ENCODE data around the gene AANAT. TPM values are rescaled to one million over a fixed set of nuclear protein-coding genes. Genes with fewer than 3 reads are reported as not detected.
A peak's percentile ranks its signal among the peaks of the same experiment; 100 is the strongest.

AANAT gene
- total RNA-seq, 1 donor from 2014 or later = not detected

- DNase-seq (ENCODE audit: low read depth) = no peak
These were observed 18.2 kb downstream of the AANAT start for GRCh38 chr17:76485569-76485968.

- no peak for DNase-seq (ENCODE audit: low read depth)
These were observed 20.2 kb downstream of the AANAT start for GRCh38 chr17:76487451-76488192.

GRCh38 chr17:76490112-76490710 lies 22.8 kb downstream of the AANAT start:
- DNase-seq (ENCODE audit: low read depth) = no peak

- DNase-seq (ENCODE audit: low read depth) = no peak
These were observed 24.1 kb downstream of the AANAT start for GRCh38 chr17:76491271-76492122.

GRCh38 chr17:76492123-76492988 lies 25.0 kb downstream of the AANAT start:
- DNase-seq (ENCODE audit: low read depth) = peak; percentile 79

- DNase-seq (ENCODE audit: low read depth) = peak; percentile 88
These were observed 25.6 kb downstream of the AANAT start for GRCh38 chr17:76492989-76493501.

- peak; percentile 80 for DNase-seq (ENCODE audit: low read depth)
These were observed 26.2 kb downstream of the AANAT start for GRCh38 chr17:76493505-76494167.

GRCh38 chr17:76495663-76496400 lies 28.4 kb downstream of the AANAT start:
- DNase-seq (ENCODE audit: low read depth) = no peak

GRCh38 chr17:76496464-76496863 lies 29.1 kb downstream of the AANAT start:
- no peak for DNase-seq (ENCODE audit: low read depth)

- no peak for DNase-seq (ENCODE audit: low read depth)
These were observed 30.2 kb downstream of the AANAT start for GRCh38 chr17:76497699-76497978.

GRCh38 chr17:76497979-76498875 lies 30.8 kb downstream of the AANAT start:
- DNase-seq (ENCODE audit: low read depth) = peak; percentile 91

GRCh38 chr17:76498876-76499251 lies 31.5 kb downstream of the AANAT start:
- no peak for DNase-seq (ENCODE audit: low read depth)

- DNase-seq (ENCODE audit: low read depth) = no peak
These were observed 31.9 kb downstream of the AANAT start for GRCh38 chr17:76499267-76499667.

- no peak for DNase-seq (ENCODE audit: low read depth)
These were observed 32.8 kb downstream of the AANAT start for GRCh38 chr17:76500074-76500746.

- no peak for DNase-seq (ENCODE audit: low read depth)
These were observed 33.3 kb downstream of the AANAT start for GRCh38 chr17:76500747-76501017.

GRCh38 chr17:76501018-76501826 lies 33.8 kb downstream of the AANAT start, which contains the start of gene RHBDF2:
RHBDF2 (minus strand) TSS chr17:76501423; CDS start chr17:76481524, 19,899 bp downstream.
- peak; percentile 71 for DNase-seq (ENCODE audit: low read depth)

- no peak for DNase-seq (ENCODE audit: low read depth)
These were observed 34.5 kb downstream of the AANAT start for GRCh38 chr17:76501827-76502307.

Measured in myocyte (in vitro differentiated cells).